Measurements from ENCODE around the gene BHLHA9.
A peak's percentile ranks its signal among the peaks of the same experiment; 100 is the strongest.

Gene BHLHA9

GRCh38 chr17:1289695-1290094, 19.5 kb downstream of the BHLHA9 start:
- Histone ChIP-seq H3K27me3 (ENCODE audit: control insufficient read depth, insufficient read depth, low read length) (no peaks in the 10 kb centered on the region), H3K4me1 (no peaks in the 10 kb centered on the region), H3K9ac (no peak overlapping the region), H2AFZ (no peak overlapping the region), H3K27ac (no peak overlapping the region), H3K79me2 (no peaks in the 10 kb centered on the region), H3K4me3 (ENCODE audit: low read depth, low read length) (no peak overlapping the region), H3K4me2 (ENCODE audit: low read length) (no peak overlapping the region), H3K9me3 (ENCODE audit: control insufficient read depth, low read length) (no peaks in the 10 kb centered on the region), H3K36me3 (ENCODE audit: control insufficient read depth, insufficient read depth, low read length) (no peaks in the 10 kb centered on the region)
- no peak for TF ChIP-seq CTCF (IDR thresholded peaks at IDR 0.05)

- Histone ChIP-seq H3K9me3 (ENCODE audit: control insufficient read depth, low read length) (no peaks in the 10 kb centered on the region), H3K4me2 (ENCODE audit: low read length) (no peak overlapping the region), H3K27ac (no peak overlapping the region), H2AFZ (no peak overlapping the region), H3K36me3 (ENCODE audit: control insufficient read depth, insufficient read depth, low read length) (no peaks in the 10 kb centered on the region), H3K27me3 (ENCODE audit: control insufficient read depth, insufficient read depth, low read length) (no peaks in the 10 kb centered on the region), H3K9ac (no peak overlapping the region), H3K79me2 (no peaks in the 10 kb centered on the region), H3K4me1 (no peaks in the 10 kb centered on the region), H3K4me3 (ENCODE audit: low read depth, low read length) (no peak overlapping the region)
- TF ChIP-seq CTCF (IDR thresholded peaks at IDR 0.05): no peak
Observed at GRCh38 chr17:1290676-1291075, 20.4 kb downstream of the BHLHA9 start.

GRCh38 chr17:1294157-1294717, 24.0 kb downstream of the BHLHA9 start:
- Histone ChIP-seq H3K79me2 (no peaks in the 10 kb centered on the region), H3K4me2 (ENCODE audit: low read length) (no peak overlapping the region), H3K27ac (no peak overlapping the region), H3K4me3 (ENCODE audit: low read depth, low read length) (no peak overlapping the region), H2AFZ (no peak overlapping the region), H3K9ac (no peak overlapping the region), H3K36me3 (ENCODE audit: control insufficient read depth, insufficient read depth, low read length) (no peaks in the 10 kb centered on the region), H3K9me3 (ENCODE audit: control insufficient read depth, low read length) (no peaks in the 10 kb centered on the region), H3K4me1 (no peaks in the 10 kb centered on the region), H3K27me3 (ENCODE audit: control insufficient read depth, insufficient read depth, low read length) (no peaks in the 10 kb centered on the region)
- TF ChIP-seq CTCF (IDR thresholded peaks at IDR 0.05): no peak

- Histone ChIP-seq H3K4me2 (ENCODE audit: low read length) (no peak overlapping the region), H2AFZ (peak overlapping the region; percentile 56), H3K4me1 (no peaks in the 10 kb centered on the region), H3K4me3 (ENCODE audit: low read depth, low read length) (no peak overlapping the region), H3K36me3 (ENCODE audit: control insufficient read depth, insufficient read depth, low read length) (no peaks in the 10 kb centered on the region), H3K27ac (no peak overlapping the region), H3K9ac (no peak overlapping the region), H3K9me3 (ENCODE audit: control insufficient read depth, low read length) (no peaks in the 10 kb centered on the region), H3K79me2 (no peaks in the 10 kb centered on the region), H3K27me3 (ENCODE audit: control insufficient read depth, insufficient read depth, low read length) (no peaks in the 10 kb centered on the region)
- TF ChIP-seq CTCF (IDR thresholded peaks at IDR 0.05): no peak
Observed at GRCh38 chr17:1298606-1299005, 28.4 kb downstream of the BHLHA9 start.
